Adipose tissue (tissue), 3 donors: ENCODE data around the gene CPSF2. TPM values are rescaled to one million over a fixed set of nuclear protein-coding genes. Genes with fewer than 3 reads are reported as not detected.
"Not testable (repeated sequence)": the region's sequence is repeated elsewhere in the genome, so short reads cannot be mapped to it uniquely, and the experiment has no call there.

Experiments used
- H3K27ac ChIP-seq: one replicate; pipeline ENCODE4 v1.5.1; 2013; ENCODE audit warnings: low read depth, low read length
- WGBS, 3 donors: extraction: QIAGEN DNeasy Blood & Tissue Kit; methylation state at CpG; one replicate each; pipeline ENCODE4 v1.1.7; 2013; 5-methylcytosine and 5-hydroxymethylcytosine counted together
- polyA plus RNA-seq, 3 donors: library from polyadenylated mRNA; stranded (reverse); fragments of 200-250 nt; gene quantifications; one replicate each; pipeline ENCODE4 v1.2.3, GENCODE V29; 2013
- donor health status: healthy with polysubstance abuse.
- donor health status: Bipolar disorder and iron deficiency.
- donor health status: healthy.

The CPSF2 gene
- polyA plus RNA-seq, 3 donors, result 5.8 to 10.9 (median 9.4) TPM

DNA sequence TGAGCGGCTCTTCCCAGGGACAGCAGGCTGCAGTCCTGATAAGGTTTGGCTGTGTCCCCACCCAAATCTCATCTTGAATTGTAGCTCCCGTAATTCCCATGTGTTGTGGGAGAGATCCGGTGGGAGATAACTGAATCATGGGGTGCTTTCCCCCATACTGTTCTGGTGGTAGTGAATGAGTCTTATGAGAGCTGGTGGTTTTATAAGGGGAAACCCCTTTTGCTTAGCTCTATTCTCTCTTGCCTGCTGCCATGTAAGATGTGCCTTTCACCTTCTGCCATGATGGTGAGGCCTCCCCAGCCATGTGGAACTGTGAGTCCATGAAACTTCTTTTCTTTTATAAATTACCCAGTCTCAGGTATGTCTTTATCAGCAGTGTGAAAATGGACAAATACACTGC is 91.4 kb downstream of the CPSF2 start:
- not testable (repeated sequence) for H3K27ac ChIP-seq
- WGBS, 3 donors, result 86 to 98% (median 91%) methylated on average over 3 of the region's 3 CpGs

DNA sequence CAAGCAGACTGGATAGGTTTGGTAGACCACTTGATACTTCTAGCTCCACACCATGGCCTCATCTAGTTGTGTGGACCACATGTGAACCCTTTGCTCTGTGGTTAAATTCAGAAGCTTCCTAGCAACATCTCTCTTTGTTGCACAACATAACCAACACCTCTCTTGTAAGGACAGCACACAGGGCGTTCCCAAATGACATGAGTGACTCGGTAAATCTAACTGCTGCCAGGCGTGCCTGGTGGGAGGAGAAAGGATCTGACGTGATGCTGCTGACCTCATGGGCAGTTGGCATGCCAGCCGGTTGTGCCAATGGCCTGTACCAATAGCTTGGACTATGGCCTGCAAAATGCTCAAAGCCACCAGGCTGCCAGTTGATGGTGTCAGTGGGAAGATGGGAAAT is 93.8 kb downstream of the CPSF2 start:
- H3K27ac ChIP-seq, result no peak overlapping the region
- 64 to 72% (median 71%) methylated on average over 5 of the region's 5 CpGs for WGBS, 3 donors

DNA sequence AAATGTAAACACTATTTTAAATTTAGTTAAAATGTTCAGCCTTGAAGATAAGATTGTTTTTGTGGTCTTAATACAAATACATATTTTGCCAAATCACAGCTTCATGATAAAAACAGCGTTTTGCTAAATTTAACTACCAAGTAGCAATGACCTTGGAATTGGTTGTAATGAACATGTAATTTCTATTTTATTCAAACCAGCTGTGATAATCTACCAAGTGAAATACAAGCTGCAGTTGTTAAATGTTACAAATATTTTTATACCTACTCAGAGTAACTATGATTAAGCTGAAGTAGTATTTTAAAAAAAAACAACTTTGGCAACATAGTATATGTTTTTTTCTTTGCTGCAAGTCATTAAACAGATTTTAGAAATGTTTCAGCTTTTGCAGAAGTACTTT is 96.2 kb downstream of the CPSF2 start:
- no peak overlapping the region for H3K27ac ChIP-seq
- WGBS, 3 donors, result 9 to 52% (median 47%) methylated on average over 1 of the region's 1 CpG

Other genes with a start within 250 kb of the CPSF2 start
- gene FBLN5, start 174.3 kb upstream of the CPSF2 start, polyA plus RNA-seq, result 100 to 1,000 TPM in 2 of 3 donors, 10 to 100 TPM in 1; 24.0 to 229 (median 120) TPM
- gene TRIP11, start 81.9 kb upstream of the CPSF2 start, polyA plus RNA-seq, result 1 to 10 TPM; 6.8 to 7.4 (median 6.9) TPM
- 10 to 100 TPM in 2 of 3 donors, 1 to 10 TPM in 1; 5.0 to 18.6 (median 11.1) TPM for gene ATXN3, start 15.4 kb upstream of the CPSF2 start, polyA plus RNA-seq
- 100 to 1,000 TPM; 176 to 900 (median 508) TPM for gene NDUFB1, start 263 bp upstream of the CPSF2 start, polyA plus RNA-seq
- under 1 TPM; 0.05 to 0.22 (median 0.11) TPM for gene SLC24A4, start 201.2 kb downstream of the CPSF2 start, polyA plus RNA-seq